HG03520 (cell line): ENCODE data around the gene GNAO1.

ENCODE experiments used
- ATAC-seq: cut with Tn5 transposase; IDR thresholded peaks from one replicate; pipeline ENCODE4 v1.9.1; 2021; ENCODE audit warnings: mild to moderate bottlenecking, moderate library complexity; ENCODE audit not compliant: unreplicated experiment

GNAO1 gene

DNA sequence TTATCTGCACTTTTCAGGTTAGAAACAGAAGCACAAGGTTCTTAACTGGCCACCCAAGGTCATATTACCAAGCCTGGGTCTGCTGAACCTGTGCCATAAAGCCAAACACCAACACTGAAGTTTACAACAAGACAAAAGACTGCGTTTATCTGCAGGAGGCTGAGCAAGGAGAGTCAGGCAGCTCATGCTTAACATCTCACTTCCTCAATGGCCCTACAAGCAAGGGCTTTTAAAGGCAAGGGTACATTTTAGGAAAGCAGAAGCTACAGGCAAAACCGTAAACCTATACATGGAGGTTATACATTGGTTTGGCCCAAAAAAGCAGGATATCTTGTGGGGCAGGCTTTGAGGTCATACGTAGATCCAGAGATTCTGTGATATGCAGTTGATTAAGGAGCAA, 91.2 kb downstream of the GNAO1 start:
- ATAC-seq: no peak

DNA sequence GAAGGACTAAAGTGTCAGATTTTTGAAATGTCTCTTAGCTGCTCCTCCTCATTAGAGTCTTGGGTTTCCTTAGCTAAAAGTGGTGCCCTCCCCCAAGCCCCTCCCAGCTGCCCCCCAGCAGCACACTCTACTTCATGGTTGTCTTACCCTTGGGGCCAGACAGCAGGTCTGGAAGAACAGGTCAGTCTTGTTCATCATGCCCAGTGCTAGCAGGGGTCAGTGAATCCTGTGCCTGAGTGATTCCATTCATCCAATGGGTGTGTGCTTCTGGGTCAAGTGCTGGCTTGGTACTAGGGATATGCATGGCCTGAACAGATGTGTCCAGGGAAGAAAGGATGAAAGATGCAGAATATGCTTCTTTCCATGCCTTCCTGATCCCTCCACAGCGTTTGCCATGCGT, 93.2 kb downstream of the GNAO1 start:
- no peak for ATAC-seq

DNA sequence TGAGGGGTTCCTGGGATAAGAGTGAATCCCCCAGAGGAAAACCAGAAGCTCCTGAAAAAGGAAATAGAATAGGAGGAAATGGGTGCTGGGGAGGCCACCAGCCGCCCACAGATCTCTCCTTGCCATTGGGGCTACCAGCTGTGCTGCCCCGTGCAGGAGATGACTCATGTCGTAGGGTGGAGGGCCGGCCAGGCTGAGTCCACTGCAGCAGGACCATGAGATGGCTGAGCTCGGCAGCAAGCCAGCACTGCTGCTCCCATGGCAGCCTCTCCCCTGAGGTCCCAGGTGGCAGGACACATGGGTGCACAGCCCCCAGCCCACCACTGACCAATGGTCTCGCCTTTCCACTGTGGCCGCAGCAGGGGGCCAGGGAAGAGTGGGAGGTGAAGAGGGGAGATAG, 95.5 kb downstream of the GNAO1 start:
- ATAC-seq: no peak

DNA sequence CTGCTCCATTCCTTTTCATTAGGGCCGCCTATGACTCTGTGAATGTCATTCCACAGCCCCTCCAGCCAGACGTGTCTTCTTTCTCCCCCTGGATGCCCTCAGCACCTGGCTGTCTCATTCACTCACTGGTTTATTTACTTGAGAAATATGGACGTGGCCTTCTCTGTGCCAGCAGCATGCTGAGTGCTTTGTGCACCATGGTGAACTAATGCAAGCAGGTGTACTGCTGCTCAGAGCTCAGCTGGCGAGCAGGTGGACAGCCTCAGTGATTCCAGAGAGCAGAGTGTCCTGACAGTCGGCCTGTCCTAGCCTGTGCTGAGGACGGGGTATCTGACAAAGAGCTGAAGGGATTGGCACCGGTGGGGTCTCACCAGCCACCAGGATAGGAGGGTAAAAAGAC, 96.7 kb downstream of the GNAO1 start:
- no peak for ATAC-seq

DNA sequence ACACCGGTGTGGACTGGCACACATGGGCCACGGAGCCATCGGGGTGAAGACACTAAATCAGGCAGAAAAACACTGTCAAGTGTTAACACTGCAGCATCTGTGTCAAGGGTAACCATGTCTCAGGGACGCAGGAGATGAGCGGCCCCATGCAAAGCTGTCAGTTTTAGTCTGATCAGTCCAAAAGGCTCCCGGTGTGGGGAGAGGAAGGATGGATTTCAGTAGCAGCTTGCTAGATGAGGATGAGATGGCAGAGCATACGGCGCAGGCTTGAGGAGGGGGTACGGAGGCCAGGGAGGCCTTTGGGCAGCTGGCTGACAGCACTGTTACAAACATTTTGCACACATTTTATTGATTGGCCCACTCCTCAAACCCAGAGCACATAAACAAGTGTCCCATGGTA, 98.1 kb downstream of the GNAO1 start:
- ATAC-seq: no peak

DNA sequence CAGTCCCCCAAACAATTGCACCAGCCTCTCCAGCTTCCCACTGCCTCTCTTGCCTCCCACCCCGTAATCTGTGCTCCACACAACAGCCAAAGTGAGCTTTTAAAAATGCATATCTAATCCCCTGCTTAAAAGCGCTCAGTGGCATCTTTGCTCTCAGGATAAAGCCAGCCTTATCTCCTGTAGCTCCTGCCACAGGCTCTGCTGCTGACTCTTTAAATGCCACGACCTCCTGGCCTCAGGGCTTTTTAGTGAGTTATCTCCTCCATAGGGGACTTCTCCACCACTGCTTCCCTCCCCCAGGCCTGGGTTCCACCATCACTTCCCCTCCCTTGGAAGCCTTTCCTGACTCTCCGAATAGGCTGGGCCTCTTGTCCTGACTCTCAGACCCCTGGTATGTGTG, 98.6 kb downstream of the GNAO1 start:
- ATAC-seq: no peak

DNA sequence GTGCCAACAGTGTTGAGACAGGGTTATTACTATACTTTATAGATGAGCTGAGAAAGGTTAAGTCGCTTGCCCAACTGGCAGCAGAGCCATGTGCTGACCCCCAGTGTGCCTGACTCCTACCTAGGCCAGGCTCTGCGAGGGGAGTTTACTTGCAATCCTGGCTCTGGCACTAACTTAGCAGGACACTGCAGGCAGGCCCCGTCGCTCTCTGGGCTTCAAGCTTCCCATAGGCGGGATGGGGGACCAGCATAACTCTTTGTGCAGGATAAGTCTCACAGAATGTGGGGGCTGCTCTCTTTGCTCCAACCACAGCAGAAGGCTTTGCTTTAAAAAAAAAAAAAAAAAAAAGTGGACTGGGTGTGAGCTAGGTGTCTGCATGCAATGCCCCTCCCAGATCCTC, 102.7 kb downstream of the GNAO1 start:
- ATAC-seq: no peak

DNA sequence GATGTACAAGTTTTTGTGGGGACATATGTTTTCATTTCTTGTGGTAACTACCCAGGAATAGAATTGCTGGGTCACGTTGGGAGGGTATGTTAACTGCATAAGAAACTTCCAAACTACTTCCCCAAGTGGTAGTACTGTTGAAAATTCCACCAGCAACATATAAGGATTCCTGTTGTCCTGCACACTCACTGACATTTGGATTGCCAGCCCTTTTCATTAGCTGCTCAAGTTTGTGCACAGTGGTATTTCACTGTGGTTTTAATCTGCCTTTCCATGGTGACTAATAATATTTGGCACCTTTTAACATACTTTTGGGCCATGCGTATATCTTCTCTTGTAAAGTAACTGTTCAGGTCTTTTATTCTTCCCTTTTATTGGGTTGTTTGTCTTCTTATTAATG, 103.3 kb downstream of the GNAO1 start:
- ATAC-seq: no peak

DNA sequence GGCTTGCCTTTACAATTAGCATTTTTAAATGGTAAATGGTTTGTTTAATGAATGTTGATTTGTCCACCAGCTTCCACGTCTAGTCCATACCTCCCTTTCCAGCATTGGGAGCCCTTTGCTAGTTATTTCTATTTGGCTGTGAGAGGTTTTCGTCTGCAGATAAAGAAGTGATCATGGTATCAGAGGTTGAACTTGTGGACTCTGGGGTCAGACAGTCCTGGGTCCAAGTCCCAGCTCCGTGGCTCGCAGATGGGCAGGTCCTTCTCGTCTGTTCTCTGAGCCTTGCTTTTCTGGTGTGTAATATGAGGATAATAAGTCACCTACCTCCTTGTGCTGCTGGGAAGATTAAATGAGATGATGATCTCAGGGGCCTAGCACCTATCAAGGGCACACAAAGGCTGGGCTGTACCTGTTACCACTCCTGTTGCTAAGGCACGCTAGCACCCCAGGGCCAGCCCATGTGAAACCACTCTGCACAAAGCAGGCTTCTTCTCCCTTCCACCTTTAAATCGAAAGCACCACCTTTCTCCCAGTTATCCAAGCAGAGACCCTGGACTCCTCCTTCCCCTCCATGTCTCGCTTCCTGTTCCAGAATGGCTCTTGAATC, 103.9 kb downstream of the GNAO1 start:
- no peak for ATAC-seq

DNA sequence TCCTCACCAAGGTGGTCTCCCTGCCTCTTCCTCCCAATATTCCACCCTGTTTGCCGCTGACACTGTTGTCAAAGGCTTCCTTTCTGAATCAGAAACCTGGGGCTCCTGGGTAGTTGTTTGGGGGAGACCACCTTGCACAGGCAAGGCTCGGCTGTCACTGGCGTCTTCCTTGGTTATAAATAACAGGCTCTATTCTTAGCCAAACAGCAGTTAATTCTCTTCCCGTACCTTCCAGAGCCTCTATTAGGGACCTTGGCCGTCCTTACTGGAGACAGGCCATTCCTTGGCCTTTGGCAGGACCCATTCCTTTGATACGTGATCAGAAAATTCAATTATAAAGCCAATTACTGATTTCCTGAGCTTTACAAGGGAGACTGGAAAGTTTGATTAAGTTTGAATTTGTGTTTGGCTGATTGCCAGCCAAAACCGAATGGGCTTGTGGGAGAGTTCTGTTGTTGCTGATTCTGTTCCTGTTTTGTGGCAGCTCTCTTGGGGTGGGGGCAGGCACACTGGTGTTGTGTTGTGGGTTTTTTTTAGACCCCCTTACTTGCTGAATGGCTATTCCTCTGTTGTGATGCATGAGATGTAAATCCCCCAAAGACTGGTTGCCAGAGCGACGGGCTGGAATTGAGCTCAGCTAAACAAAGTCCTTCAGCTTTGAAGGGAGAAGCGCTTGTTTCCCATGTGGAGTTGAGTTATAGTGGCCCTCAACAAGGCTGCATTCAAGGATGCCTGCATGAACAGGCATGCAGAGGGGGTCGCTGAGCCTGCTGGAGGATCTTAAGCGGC, 104.6 kb downstream of the GNAO1 start:
- no peak for ATAC-seq

DNA sequence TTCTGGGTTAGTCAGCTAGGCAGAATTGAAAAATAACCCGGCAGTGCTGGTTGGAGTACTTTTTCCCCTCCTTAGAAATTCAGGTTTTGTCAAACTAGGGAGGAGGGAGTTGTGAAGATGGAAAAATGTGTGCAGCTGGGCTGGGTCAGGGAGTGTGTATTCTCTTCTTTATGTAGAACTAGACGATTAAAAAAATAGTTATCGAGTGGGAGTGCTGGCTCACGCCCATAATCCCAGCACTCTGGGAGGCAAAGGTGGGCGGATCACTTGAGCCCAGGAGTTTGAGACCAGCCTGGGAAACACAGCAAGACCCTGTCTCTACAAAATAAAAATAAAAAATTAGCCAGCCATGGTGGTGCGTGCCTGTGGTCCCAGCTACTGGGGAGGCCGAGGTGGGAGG, 106.4 kb downstream of the GNAO1 start:
- ATAC-seq: no peak

DNA sequence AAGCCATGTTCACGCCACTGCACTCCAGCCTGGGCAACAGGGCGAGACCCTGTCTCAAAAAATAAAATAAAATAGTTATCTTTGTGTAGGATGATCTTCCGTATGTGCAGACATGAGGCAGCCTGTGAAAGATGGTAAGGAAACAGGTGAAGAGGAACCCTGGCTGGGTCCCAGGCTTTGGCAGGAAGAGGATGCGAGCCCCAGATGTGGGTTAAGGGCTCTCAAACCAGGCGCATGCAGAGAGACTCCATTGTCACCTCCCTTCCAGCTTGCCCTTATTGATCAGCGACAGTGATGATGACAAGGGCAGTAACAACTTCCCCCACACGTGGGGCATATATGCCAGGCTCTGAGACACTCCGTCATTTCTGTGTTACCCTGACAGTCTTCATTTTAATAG, 106.8 kb downstream of the GNAO1 start:
- no peak for ATAC-seq

DNA sequence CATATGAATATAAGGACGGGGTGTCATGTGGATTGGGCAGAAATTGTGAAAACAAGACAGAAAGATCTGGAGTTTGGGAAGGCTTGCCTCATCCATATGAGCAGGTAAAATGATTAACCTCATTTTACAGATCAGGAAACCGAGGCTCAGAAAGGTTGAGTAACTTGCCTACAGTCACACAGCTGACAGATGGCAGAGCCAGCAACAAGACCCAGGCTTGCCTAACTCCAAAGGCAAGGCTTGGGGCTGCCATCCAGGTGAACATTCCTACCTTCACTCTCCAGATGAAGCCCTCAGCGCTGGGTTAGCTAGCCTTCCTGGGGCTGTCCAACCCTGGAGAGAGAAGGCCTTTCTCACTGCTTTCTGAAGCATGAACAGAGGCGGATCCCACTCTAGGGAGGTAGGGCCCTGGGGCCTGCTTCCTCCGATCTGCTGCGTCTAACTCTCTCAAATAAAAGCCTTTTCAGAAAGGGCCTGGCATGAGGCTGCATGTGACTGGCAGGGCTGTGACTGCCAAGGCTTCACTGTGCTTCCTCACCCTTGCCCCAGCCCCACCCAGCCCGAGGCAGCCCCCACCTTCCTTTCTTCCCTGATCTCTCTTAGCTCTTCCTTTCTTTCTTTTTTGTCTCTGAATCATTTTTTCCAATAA, 107.8 kb downstream of the GNAO1 start:
- ATAC-seq: no peak

DNA sequence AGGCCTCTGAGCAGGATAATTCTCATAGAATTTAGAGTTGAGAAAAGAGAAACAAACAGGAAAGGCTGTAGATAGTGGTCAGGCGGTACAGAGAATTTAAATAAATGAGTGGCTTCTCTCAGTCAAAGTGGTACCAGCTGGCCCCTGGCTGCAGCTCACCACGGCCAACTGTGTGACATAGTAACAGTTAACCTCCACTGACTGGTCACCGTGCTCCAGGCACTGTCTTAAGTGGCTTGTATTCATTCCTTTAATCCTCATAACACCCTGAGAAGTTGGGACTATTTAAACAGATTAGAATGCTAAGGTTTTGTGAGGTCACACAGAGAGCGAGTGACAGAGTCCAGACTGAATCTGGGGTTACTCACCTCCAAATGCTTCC, 108.9 kb downstream of the GNAO1 start:
- no peak for ATAC-seq

DNA sequence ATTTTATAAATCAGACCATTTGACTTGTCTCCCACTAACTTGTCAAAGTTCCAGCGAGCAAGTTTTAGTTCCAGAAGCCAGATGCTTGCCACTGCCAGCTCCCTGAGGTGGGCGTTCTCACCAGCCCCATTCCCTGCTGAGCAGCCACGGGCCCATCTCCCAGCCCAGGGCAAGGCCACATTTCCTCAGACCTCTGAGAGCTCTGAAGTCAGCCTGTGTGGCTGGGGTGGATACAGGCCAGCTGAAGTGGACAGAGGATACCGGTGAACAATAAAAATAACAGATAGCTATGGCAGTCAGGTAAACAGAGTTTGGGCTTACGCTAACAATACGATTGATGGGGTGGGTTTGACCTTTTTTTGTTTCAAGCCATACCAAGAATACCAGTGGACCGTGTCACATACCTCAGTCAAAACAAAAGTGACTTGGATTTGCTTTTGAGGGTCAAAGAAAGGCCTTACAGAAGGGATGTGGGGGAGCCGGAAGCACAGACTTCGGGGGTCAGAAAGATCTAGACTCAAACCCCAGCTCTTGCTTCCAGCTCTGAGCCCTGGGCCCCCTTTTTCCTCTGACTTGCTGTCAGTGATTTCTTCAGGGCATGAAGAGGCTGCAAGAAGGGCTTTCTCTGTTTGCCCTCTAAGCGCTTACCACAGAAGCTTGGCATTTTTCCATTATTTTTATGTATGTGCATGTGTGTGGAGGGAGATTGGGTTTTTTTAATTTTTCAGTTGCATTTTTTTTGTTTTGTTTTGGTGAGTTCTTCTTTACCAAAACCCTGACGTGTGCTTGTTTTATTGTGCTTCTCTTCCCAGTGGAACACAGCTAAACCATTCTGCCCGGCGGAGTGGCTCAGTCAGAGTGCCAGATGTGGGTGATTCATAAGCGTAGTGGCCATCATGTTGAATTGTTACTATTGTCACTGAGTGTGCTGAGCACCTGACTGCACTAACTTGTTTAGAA, 109.9 kb downstream of the GNAO1 start:
- ATAC-seq: no peak

DNA sequence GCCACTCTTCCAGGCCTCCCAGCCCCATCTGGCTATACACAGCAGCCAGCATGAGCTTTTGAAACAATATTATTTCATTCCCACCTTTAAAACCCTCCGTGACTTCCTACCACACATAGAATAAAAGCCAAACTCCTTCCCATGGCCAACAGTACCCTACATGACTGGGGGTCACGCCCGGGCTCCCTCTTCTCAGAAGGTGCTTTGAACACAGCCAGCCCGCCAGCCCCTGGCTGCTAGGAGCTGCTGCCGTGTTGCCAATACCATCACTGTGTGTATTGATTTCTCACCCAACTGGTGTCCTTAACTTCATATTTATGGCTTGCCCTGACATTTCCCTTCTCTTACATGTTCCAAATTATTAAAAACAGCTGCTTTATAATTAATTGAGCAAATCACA, 111.2 kb downstream of the GNAO1 start:
- no peak for ATAC-seq

DNA sequence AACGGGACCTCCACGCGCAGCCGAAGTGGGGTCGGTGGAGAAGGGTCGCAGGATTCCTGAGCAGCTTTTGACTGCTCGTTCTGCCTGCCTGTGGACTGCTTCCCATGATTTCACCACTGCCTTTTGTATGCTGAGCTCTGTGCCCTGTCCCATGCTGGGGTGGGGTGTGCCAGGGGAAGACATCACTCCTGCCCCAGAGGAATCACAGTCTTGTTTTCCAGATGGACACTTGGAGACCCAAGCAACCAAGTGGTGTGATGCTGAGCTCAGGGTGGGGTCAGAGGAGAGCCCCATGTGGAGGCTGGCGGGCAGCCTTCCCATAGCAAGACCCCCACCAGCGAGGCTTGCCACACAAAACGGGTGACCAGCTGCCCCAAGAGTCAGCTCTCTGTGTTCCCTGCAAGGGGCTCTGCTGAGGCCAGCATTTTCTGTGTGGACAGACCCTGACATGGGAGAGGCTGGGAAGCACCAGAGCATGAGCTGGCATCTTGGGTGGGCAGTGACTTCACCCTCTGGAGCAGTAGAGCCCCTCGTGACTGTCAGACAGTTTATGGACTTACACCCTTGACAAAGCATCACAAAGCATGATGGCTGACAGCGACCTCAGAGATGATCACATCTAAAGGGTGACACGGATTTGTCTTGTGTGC, 111.9 kb downstream of the GNAO1 start:
- ATAC-seq: no peak

DNA sequence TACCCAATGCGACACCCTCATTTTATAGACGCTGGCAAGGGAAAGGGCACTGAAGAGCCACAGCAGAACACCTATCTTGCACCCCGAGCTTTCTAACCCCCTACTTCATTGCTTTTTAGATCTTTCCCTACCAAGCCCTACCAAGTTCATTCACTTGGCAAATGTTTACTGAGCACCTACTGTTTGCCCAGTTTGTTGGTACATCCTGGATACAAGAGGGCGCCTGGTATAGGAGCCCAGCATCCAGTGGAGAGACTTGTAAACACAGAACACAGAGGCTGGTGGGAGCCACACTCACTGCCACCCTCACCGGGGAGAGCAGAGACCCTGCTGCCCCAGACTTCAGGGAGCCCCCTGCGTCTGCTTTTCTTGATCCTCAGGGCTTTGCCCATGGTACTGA, 112.6 kb downstream of the GNAO1 start:
- ATAC-seq: no peak

DNA sequence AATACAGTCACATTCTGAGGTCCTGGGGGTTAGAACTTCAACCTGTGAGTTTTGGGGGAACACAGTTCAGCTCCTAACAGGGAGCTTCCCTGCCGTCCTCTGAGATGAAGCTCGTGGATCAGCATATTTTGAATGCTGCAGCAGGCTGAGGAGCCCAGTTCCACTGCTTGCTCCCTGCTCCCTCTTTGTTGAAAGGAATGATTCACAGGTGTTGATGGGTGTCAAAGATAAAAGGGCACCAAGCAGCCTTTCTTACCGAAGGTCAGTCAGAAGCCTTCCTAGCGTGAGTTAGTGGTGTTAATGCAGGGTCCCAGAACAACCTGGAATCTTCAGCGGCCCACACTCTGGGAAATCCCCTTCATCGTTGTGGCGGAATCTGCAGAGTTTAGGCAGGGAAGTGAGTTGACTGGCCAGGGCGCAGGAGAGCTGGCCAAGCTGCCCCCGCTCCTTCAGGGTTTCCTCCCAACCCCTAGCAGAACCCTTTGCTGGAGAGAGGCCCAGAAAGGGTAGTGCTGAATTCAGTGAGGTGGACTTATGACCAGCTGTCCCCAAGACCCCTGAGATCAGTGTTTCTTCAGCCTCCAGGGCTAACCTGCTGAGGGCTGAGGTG, 114.8 kb downstream of the GNAO1 start:
- ATAC-seq: no peak
